Thyroid gland (tissue), 4 donors: ENCODE data around the gene HBE1.

Experiments used
- POLR2A ChIP-seq, 2 donors: fragments of 450-650 bp; IDR thresholded peaks; one replicate each; pipeline ENCODE4 v1.6.1; 2017; ENCODE audit warnings: antibody characterized with exemption in 2 of 2, mild to moderate bottlenecking in 2 of 2, moderate library complexity in 1 of 2
- TF ChIP-seq, protein P1 (sequence below), 6 experiments: fragments of 200-600 bp in 3 of 6; fragments of 450-650 bp in 3 of 6; sonication (generic) in 3 of 6; IDR thresholded peaks; one replicate each; pipeline ENCODE4 v1.5.1; 2016 to 2019; ENCODE audit warnings: antibody characterized with exemption in 6 of 6, mild to moderate bottlenecking in 2 of 6, inconsistent platforms in 1 of 6, moderate library complexity in 1 of 6

DNA sequence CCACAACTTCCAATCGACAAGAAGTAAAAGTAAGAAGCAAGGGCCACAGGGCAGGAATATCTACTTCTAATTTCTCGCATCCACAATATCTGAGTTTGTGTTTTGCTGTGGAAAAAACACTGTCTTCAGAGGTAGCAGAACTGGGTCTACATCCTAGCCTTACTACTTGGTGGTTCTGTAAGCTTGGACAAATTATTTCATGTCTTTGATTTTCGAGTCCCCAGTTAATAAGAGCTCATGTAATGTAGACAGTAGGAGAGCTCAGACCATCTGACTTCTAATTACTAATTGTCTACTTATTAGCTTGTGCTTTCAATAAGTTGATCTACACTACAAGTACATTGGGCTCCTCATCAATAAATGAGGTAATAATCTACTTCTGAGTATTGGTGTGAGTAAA, 13.3 kb upstream of the HBE1 start:
- TF ChIP-seq, protein P1, sequence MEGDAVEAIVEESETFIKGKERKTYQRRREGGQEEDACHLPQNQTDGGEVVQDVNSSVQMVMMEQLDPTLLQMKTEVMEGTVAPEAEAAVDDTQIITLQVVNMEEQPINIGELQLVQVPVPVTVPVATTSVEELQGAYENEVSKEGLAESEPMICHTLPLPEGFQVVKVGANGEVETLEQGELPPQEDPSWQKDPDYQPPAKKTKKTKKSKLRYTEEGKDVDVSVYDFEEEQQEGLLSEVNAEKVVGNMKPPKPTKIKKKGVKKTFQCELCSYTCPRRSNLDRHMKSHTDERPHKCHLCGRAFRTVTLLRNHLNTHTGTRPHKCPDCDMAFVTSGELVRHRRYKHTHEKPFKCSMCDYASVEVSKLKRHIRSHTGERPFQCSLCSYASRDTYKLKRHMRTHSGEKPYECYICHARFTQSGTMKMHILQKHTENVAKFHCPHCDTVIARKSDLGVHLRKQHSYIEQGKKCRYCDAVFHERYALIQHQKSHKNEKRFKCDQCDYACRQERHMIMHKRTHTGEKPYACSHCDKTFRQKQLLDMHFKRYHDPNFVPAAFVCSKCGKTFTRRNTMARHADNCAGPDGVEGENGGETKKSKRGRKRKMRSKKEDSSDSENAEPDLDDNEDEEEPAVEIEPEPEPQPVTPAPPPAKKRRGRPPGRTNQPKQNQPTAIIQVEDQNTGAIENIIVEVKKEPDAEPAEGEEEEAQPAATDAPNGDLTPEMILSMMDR (IDR thresholded peaks at IDR 0.05): no peak
- no peak for TF ChIP-seq POLR2A (IDR thresholded peaks at IDR 0.05)
